Thyroid gland (tissue), 4 donors: ENCODE data around the gene TCF7L2.

Experiments
- CTCF ChIP-seq, 6 experiments: fragments of 200-600 bp in 3 of 6; fragments of 450-650 bp in 3 of 6; sonication (generic) in 3 of 6; IDR thresholded peaks; one replicate each; pipeline ENCODE4 v1.5.1; 2016 to 2019; ENCODE audit warnings: antibody characterized with exemption in 6 of 6, mild to moderate bottlenecking in 2 of 6, inconsistent platforms in 1 of 6, moderate library complexity in 1 of 6
- POLR2A ChIP-seq, 2 donors: fragments of 450-650 bp; IDR thresholded peaks; one replicate each; pipeline ENCODE4 v1.6.1; 2017; ENCODE audit warnings: antibody characterized with exemption in 2 of 2, mild to moderate bottlenecking in 2 of 2, moderate library complexity in 1 of 2

DNA sequence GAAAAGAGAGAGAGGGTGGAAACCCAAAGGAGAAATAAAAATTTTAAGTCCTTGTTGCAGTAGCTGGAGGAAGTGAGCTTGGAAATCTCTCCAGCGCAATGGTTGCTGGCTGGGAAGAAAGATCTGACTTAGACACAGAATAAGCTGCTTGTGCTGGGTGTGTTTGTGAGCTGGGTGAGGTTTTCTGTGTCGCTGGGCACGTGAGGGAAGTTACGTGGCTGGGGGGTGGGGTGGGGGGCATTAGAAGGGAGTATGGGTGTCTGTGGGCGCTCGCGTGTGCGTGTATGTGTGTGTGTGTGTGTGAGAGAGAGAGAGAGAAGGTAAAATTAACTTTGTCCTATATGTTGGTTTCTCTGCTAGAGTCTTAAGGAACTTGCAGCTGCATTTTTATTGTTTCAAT is 11.6 kb downstream of the TCF7L2 start:
- no peak for TF ChIP-seq CTCF (IDR thresholded peaks at IDR 0.05)
- TF ChIP-seq POLR2A (IDR thresholded peaks at IDR 0.05) = no peak
